Sigmoid colon (tissue), 7 donors: ENCODE data around the gene RDX. TPM values are rescaled to one million over a fixed set of nuclear protein-coding genes. Genes with fewer than 3 reads are reported as not detected.

Experiments used
- DNase-seq: peaks from one replicate; pipeline ENCODE4 v3.0.0-alpha.2; 2019
- H3K27ac ChIP-seq, 4 donors: fragments of 200-600 bp; sonication (generic); one replicate each; pipeline ENCODE4 v1.5.1; 2016 to 2019; ENCODE audit warnings: mild to moderate bottlenecking in 1 of 4
- H3K27me3 ChIP-seq, 3 donors: fragments of 200-600 bp; sonication (generic); one replicate each; pipeline ENCODE4 v1.5.1; 2019; ENCODE audit warnings: mild to moderate bottlenecking in 1 of 3
- H3K36me3 ChIP-seq, 4 donors: fragments of 200-600 bp; sonication (generic); one replicate each; pipeline ENCODE4 v1.5.1; 2016 to 2019
- H3K4me1 ChIP-seq, 4 donors: fragments of 200-600 bp; sonication (generic); one replicate each; pipeline ENCODE4 v1.5.1; 2017 to 2019
- H3K4me3 ChIP-seq, 4 donors: fragments of 200-600 bp; sonication (generic); one replicate each; pipeline ENCODE4 v1.5.1; 2017 to 2019; ENCODE audit warnings: mild to moderate bottlenecking in 2 of 4, moderate library complexity in 1 of 4
- H3K9me3 ChIP-seq, 4 donors: fragments of 200-600 bp in 3 of 4; sonication (generic) in 3 of 4; one replicate each; pipeline versions ENCODE4 v1.5.1 to v1.6.1; 2013 to 2019
- CTCF ChIP-seq, 4 experiments: fragments of 450-650 bp in 3 of 4; fragments of 200-600 bp in 1 of 4; IDR thresholded peaks; one replicate each; pipeline ENCODE4 v1.5.1; 2016 to 2019; ENCODE audit warnings: antibody characterized with exemption in 4 of 4, mild to moderate bottlenecking in 3 of 4, moderate library complexity in 2 of 4
- EP300 ChIP-seq, 4 donors: sonication (generic); formaldehyde crosslinking; IDR thresholded peaks; one replicate each; pipeline ENCODE4 v1.6.1; 2017; ENCODE audit warnings: antibody characterized with exemption in 4 of 4
- POLR2A ChIP-seq, 2 donors: fragments of 450-650 bp; IDR thresholded peaks; one replicate each; pipeline ENCODE4 v1.6.1; 2016; ENCODE audit warnings: antibody characterized with exemption in 2 of 2, mild to moderate bottlenecking in 2 of 2, moderate library complexity in 2 of 2
- POLR2AphosphoS5 ChIP-seq, 4 donors: sonication (generic); formaldehyde crosslinking; IDR thresholded peaks; one replicate each; pipeline ENCODE4 v1.6.1; 2017; ENCODE audit warnings: antibody characterized with exemption in 4 of 4
- WGBS, 2 donors: extraction: QIAGEN DNeasy Blood & Tissue Kit; methylation state at CpG; one replicate each; pipeline ENCODE4 v1.1.7; 2013; 5-methylcytosine and 5-hydroxymethylcytosine counted together
- intact Hi-C: fragments of 100-400 bp; cut with DNase I; formaldehyde crosslinking; loops from one replicate; pipeline ENCODE4 v1.15.1; 2023
- polyA plus RNA-seq, 3 donors: library from polyadenylated mRNA; stranded (reverse); fragments of 200-250 nt; gene quantifications; one replicate each; pipeline ENCODE4 v1.2.3, GENCODE V29; 2013
- total RNA-seq, 4 donors: library from RNA; depleted of rRNA; stranded (reverse); fragments of >200 nt; gene quantifications; one replicate each; pipeline ENCODE4 v1.1.0, GENCODE V29; 2016
- donor health status: healthy with polysubstance abuse.
- donor health status: Bipolar disorder and iron deficiency.
- donor health status: healthy.

Gene RDX
- total and polyA plus RNA-seq, 7 donors = 7.9 to 160 (median 55.6) TPM

GRCh38 chr11:110329445-110329844 lies 33.0 kb upstream of the RDX start:
- no peak for DNase-seq
- Histone ChIP-seq H3K9me3 (peaks cover 0 to 3% (median 0%) of the 10 kb centered on the region in 4 donors), H3K36me3 (no peaks in the 10 kb centered on the region), H3K4me3 (no peak overlapping the region), H3K4me1 (no peaks in the 10 kb centered on the region), H3K27me3 (no peaks in the 10 kb centered on the region), H3K27ac (no peak overlapping the region)
- whole genome bisulfite sequencing, 2 donors = 87 to 91% methylated on average over 1 of the region's 1 CpG
- TF ChIP-seq POLR2AphosphoS5 (IDR thresholded peaks at IDR 0.05) (no peak), POLR2A (IDR thresholded peaks at IDR 0.05) (no peak), EP300 (IDR thresholded peaks at IDR 0.05) (no peak)
- intact Hi-C loops = no loop called here

- WGBS, 2 donors = 77 to 87% methylated on average over 3 of the region's 3 CpGs
- TF ChIP-seq POLR2A (IDR thresholded peaks at IDR 0.05) = no peak
- no peak for TF ChIP-seq EP300 (IDR thresholded peaks at IDR 0.05)
- no peak for TF ChIP-seq POLR2AphosphoS5 (IDR thresholded peaks at IDR 0.05)
- no peak for TF ChIP-seq CTCF (IDR thresholded peaks at IDR 0.05)
- DNase-seq = no peak
- H3K4me3 ChIP-seq = no peak overlapping the region
- intact Hi-C loops = no loop called here
- no peak overlapping the region for H3K27ac ChIP-seq
- no peaks in the 10 kb centered on the region for H3K27me3 ChIP-seq
- no peaks in the 10 kb centered on the region for H3K36me3 ChIP-seq
- no peaks in the 10 kb centered on the region for H3K4me1 ChIP-seq
- H3K9me3 ChIP-seq = peaks cover 0 to 3% (median 0%) of the 10 kb centered on the region in 4 donors
Observed at GRCh38 chr11:110327508-110327907, 31.1 kb upstream of the RDX start.

GRCh38 chr11:110323786-110324185 lies 27.4 kb upstream of the RDX start:
- Histone ChIP-seq H3K27me3 (no peaks in the 10 kb centered on the region), H3K4me1 (no peaks in the 10 kb centered on the region), H3K4me3 (no peak overlapping the region), H3K36me3 (no peaks in the 10 kb centered on the region), H3K9me3 (no peaks in the 10 kb centered on the region), H3K27ac (no peak overlapping the region)
- intact Hi-C loops = no loop called here
- 90 to 94% methylated on average over 4 of the region's 4 CpGs for WGBS, 2 donors
- DNase-seq = no peak
- no peak for TF ChIP-seq EP300 (IDR thresholded peaks at IDR 0.05)
- TF ChIP-seq POLR2A (IDR thresholded peaks at IDR 0.05) = no peak
- TF ChIP-seq POLR2AphosphoS5 (IDR thresholded peaks at IDR 0.05) = no peak

GRCh38 chr11:110319501-110319900 lies 23.1 kb upstream of the RDX start:
- H3K27ac ChIP-seq = no peak overlapping the region
- intact Hi-C loops = no loop called here
- no peak for DNase-seq
- no peaks in the 10 kb centered on the region for H3K4me1 ChIP-seq
- no peak overlapping the region for H3K4me3 ChIP-seq
- WGBS, 2 donors = 72 to 83% methylated on average over 3 of the region's 3 CpGs
- no peaks in the 10 kb centered on the region for H3K27me3 ChIP-seq
- no peaks in the 10 kb centered on the region for H3K36me3 ChIP-seq
- TF ChIP-seq CTCF (IDR thresholded peaks at IDR 0.05) = no peak
- TF ChIP-seq EP300 (IDR thresholded peaks at IDR 0.05) = no peak
- TF ChIP-seq POLR2AphosphoS5 (IDR thresholded peaks at IDR 0.05) = no peak
- TF ChIP-seq POLR2A (IDR thresholded peaks at IDR 0.05) = no peak
- no peaks in the 10 kb centered on the region for H3K9me3 ChIP-seq

GRCh38 chr11:110318638-110319404 lies 22.4 kb upstream of the RDX start:
- intact Hi-C loops = no loop called here
- no peaks in the 10 kb centered on the region for H3K9me3 ChIP-seq
- H3K27ac ChIP-seq = no peak overlapping the region
- no peaks in the 10 kb centered on the region for H3K36me3 ChIP-seq
- no peaks in the 10 kb centered on the region for H3K27me3 ChIP-seq
- no peak for TF ChIP-seq CTCF (IDR thresholded peaks at IDR 0.05)
- no peak for TF ChIP-seq POLR2A (IDR thresholded peaks at IDR 0.05)
- no peak for TF ChIP-seq EP300 (IDR thresholded peaks at IDR 0.05)
- TF ChIP-seq POLR2AphosphoS5 (IDR thresholded peaks at IDR 0.05) = no peak
- no peak overlapping the region for H3K4me3 ChIP-seq
- H3K4me1 ChIP-seq = no peaks in the 10 kb centered on the region
- DNase-seq = no peak
- whole genome bisulfite sequencing, 2 donors = 73 to 93% methylated on average over 1 of the region's 1 CpG
